WTC11 (cell line): ENCODE results near the gene CNN2. TPM values are rescaled to one million over a fixed set of nuclear protein-coding genes. Genes with fewer than 3 reads are reported as not detected.

Experiments used
- ATAC-seq: fragments of 200-7000 bp; cut with Tn5 transposase; 2 replicates; pipeline ENCODE4 v1.10.0; 2021; ENCODE audit warnings: mild to moderate bottlenecking, moderate library complexity
- CTCF ChIA-PET: fragments of 300-600 bp; sonication (Branson Sonifier 250); formaldehyde crosslinking; loops from one replicate; lab custom pipeline; 2021; ENCODE audit warnings: antibody characterized with exemption; lab: Charles Lee
- POLR2A ChIA-PET: fragments of 350-600 bp; sonication (Branson Sonifier 250); formaldehyde crosslinking; loops from one replicate; lab custom pipeline; 2021; ENCODE audit warnings: antibody characterized with exemption; lab: Charles Lee
- DNase-seq: peaks from one replicate; pipeline ENCODE4 v3.0.0; 2021; ENCODE audit warnings: low spot score
- H3K27ac Mint-ChIP-seq: 2 replicates; pipeline ENCODE4 v1.8.0; 2021; ENCODE audit warnings: mixed read lengths
- H3K27me3 Mint-ChIP-seq: 2 replicates; pipeline ENCODE4 v1.8.0; 2021; ENCODE audit warnings: low read depth, mild to moderate bottlenecking, moderate library complexity, mixed read lengths
- H3K36me3 Mint-ChIP-seq: 2 replicates; pipeline ENCODE4 v1.8.0; 2021; ENCODE audit warnings: mixed read lengths
- H3K4me1 Mint-ChIP-seq: 2 replicates; pipeline ENCODE4 v1.8.0; 2022; ENCODE audit warnings: mixed read lengths
- H3K4me3 Mint-ChIP-seq: 2 replicates; pipeline ENCODE4 v1.8.0; 2021; ENCODE audit warnings: mild to moderate bottlenecking, moderate library complexity, mixed read lengths
- H3K9me3 Mint-ChIP-seq: 2 replicates; pipeline ENCODE4 v1.8.0; 2021; ENCODE audit warnings: mixed read lengths
- ESRRA ChIP-seq: sonication (generic); formaldehyde crosslinking; IDR thresholded peaks from 2 replicates; pipeline ENCODE4 v1.8.1; 2022; ENCODE audit warnings: mild to moderate bottlenecking, missing genetic modification reagents, borderline replicate concordance
- SMAD4 ChIP-seq: sonication (generic); formaldehyde crosslinking; IDR thresholded peaks from 2 replicates; pipeline ENCODE4 v1.8.0; 2022; ENCODE audit warnings: mild to moderate bottlenecking, missing genetic modification reagents
- ZNF232 ChIP-seq: sonication (generic); formaldehyde crosslinking; IDR thresholded peaks from 2 replicates; pipeline ENCODE4 v1.8.0; 2022; ENCODE audit warnings: mild to moderate bottlenecking, missing genetic modification reagents
- total RNA-seq: library from RNA; stranded (reverse); gene quantifications from 3 replicates; pipeline ENCODE4 v1.2.3, GENCODE V29; 2021
- TF ChIP-seq, protein P1 (sequence below): sonication (generic); formaldehyde crosslinking; IDR thresholded peaks from 2 replicates; pipeline ENCODE4 v1.8.0; 2023; ENCODE audit warnings: mild to moderate bottlenecking, missing genetic modification reagents
- TF ChIP-seq, protein P2 (sequence below): sonication (generic); formaldehyde crosslinking; IDR thresholded peaks from 2 replicates; pipeline ENCODE4 v1.8.0; 2023; ENCODE audit warnings: missing genetic modification reagents
- TF ChIP-seq, protein P3 (sequence below): sonication (generic); formaldehyde crosslinking; IDR thresholded peaks from 2 replicates; pipeline ENCODE4 v1.8.0; 2023; ENCODE audit warnings: missing genetic modification reagents, mild to moderate bottlenecking, borderline replicate concordance
- TF ChIP-seq, protein P4 (sequence below): fragments of 250-450 bp; sonication (Bioruptor Pico); IDR thresholded peaks from 2 replicates; pipeline ENCODE4 v1.9.0; 2021; ENCODE audit warnings: mild to moderate bottlenecking, borderline replicate concordance
- TF ChIP-seq, protein P5 (sequence below): fragments of 250-450 bp; sonication (Bioruptor Pico); IDR thresholded peaks from 2 replicates; pipeline ENCODE4 v1.9.0; 2021; ENCODE audit warnings: mild to moderate bottlenecking

The CNN2 gene
- total RNA-seq, 1 experiment from 2014 or later = 390 TPM

DNA sequence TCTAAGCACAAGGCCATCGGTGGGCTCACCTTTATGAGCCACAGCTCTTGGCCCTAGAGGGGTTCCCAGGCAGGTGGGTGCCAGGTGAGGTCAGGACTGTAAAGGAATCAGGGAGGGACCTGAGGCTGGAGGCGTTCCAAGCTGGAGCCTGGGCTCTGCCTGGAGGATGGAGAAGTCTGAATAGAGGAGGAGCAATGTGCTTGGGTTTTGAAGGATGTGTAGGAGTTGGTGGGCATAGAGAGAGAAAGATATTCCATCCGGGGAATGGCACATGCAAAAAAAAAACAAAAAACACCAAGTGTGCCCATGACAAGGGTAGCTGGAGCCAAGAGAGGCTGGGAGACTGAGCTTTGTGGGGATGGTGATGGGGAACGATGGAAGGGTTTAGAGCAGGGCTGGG lies 23.8 kb upstream of the CNN2 start:
- H3K4me1 Mint-ChIP-seq = no peaks in the 10 kb centered on the region

More for the DNA sequence above, 23.8 kb upstream of the CNN2 start:
- H3K4me3 Mint-ChIP-seq = no peak overlapping the region
- ATAC-seq (no peak), DNase-seq (no peak)
- 0 out of 2 replicates have a peak, but pooled peaks cover 7% of the 10 kb centered on the region for H3K36me3 Mint-ChIP-seq
- TF ChIP-seq ZNF232 = no peak
- TF ChIP-seq, protein P1, sequence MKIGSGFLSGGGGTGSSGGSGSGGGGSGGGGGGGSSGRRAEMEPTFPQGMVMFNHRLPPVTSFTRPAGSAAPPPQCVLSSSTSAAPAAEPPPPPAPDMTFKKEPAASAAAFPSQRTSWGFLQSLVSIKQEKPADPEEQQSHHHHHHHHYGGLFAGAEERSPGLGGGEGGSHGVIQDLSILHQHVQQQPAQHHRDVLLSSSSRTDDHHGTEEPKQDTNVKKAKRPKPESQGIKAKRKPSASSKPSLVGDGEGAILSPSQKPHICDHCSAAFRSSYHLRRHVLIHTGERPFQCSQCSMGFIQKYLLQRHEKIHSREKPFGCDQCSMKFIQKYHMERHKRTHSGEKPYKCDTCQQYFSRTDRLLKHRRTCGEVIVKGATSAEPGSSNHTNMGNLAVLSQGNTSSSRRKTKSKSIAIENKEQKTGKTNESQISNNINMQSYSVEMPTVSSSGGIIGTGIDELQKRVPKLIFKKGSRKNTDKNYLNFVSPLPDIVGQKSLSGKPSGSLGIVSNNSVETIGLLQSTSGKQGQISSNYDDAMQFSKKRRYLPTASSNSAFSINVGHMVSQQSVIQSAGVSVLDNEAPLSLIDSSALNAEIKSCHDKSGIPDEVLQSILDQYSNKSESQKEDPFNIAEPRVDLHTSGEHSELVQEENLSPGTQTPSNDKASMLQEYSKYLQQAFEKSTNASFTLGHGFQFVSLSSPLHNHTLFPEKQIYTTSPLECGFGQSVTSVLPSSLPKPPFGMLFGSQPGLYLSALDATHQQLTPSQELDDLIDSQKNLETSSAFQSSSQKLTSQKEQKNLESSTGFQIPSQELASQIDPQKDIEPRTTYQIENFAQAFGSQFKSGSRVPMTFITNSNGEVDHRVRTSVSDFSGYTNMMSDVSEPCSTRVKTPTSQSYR (CRISPR knock-in tag) = no peak
- TF ChIP-seq, protein P2, sequence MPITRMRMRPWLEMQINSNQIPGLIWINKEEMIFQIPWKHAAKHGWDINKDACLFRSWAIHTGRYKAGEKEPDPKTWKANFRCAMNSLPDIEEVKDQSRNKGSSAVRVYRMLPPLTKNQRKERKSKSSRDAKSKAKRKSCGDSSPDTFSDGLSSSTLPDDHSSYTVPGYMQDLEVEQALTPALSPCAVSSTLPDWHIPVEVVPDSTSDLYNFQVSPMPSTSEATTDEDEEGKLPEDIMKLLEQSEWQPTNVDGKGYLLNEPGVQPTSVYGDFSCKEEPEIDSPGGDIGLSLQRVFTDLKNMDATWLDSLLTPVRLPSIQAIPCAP (CRISPR knock-in tag) = no peak
- TF ChIP-seq, protein P3, sequence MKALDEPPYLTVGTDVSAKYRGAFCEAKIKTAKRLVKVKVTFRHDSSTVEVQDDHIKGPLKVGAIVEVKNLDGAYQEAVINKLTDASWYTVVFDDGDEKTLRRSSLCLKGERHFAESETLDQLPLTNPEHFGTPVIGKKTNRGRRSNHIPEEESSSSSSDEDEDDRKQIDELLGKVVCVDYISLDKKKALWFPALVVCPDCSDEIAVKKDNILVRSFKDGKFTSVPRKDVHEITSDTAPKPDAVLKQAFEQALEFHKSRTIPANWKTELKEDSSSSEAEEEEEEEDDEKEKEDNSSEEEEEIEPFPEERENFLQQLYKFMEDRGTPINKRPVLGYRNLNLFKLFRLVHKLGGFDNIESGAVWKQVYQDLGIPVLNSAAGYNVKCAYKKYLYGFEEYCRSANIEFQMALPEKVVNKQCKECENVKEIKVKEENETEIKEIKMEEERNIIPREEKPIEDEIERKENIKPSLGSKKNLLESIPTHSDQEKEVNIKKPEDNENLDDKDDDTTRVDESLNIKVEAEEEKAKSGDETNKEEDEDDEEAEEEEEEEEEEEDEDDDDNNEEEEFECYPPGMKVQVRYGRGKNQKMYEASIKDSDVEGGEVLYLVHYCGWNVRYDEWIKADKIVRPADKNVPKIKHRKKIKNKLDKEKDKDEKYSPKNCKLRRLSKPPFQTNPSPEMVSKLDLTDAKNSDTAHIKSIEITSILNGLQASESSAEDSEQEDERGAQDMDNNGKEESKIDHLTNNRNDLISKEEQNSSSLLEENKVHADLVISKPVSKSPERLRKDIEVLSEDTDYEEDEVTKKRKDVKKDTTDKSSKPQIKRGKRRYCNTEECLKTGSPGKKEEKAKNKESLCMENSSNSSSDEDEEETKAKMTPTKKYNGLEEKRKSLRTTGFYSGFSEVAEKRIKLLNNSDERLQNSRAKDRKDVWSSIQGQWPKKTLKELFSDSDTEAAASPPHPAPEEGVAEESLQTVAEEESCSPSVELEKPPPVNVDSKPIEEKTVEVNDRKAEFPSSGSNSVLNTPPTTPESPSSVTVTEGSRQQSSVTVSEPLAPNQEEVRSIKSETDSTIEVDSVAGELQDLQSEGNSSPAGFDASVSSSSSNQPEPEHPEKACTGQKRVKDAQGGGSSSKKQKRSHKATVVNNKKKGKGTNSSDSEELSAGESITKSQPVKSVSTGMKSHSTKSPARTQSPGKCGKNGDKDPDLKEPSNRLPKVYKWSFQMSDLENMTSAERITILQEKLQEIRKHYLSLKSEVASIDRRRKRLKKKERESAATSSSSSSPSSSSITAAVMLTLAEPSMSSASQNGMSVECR (CRISPR knock-in tag) = no peak
- no peak for TF ChIP-seq ESRRA (CRISPR knock-in tag)
- TF ChIP-seq SMAD4 (CRISPR knock-in tag) = no peak
- TF ChIP-seq, protein P4, sequence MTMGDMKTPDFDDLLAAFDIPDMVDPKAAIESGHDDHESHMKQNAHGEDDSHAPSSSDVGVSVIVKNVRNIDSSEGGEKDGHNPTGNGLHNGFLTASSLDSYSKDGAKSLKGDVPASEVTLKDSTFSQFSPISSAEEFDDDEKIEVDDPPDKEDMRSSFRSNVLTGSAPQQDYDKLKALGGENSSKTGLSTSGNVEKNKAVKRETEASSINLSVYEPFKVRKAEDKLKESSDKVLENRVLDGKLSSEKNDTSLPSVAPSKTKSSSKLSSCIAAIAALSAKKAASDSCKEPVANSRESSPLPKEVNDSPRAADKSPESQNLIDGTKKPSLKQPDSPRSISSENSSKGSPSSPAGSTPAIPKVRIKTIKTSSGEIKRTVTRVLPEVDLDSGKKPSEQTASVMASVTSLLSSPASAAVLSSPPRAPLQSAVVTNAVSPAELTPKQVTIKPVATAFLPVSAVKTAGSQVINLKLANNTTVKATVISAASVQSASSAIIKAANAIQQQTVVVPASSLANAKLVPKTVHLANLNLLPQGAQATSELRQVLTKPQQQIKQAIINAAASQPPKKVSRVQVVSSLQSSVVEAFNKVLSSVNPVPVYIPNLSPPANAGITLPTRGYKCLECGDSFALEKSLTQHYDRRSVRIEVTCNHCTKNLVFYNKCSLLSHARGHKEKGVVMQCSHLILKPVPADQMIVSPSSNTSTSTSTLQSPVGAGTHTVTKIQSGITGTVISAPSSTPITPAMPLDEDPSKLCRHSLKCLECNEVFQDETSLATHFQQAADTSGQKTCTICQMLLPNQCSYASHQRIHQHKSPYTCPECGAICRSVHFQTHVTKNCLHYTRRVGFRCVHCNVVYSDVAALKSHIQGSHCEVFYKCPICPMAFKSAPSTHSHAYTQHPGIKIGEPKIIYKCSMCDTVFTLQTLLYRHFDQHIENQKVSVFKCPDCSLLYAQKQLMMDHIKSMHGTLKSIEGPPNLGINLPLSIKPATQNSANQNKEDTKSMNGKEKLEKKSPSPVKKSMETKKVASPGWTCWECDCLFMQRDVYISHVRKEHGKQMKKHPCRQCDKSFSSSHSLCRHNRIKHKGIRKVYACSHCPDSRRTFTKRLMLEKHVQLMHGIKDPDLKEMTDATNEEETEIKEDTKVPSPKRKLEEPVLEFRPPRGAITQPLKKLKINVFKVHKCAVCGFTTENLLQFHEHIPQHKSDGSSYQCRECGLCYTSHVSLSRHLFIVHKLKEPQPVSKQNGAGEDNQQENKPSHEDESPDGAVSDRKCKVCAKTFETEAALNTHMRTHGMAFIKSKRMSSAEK (CRISPR knock-in tag) = no peak
- TF ChIP-seq, protein P5, sequence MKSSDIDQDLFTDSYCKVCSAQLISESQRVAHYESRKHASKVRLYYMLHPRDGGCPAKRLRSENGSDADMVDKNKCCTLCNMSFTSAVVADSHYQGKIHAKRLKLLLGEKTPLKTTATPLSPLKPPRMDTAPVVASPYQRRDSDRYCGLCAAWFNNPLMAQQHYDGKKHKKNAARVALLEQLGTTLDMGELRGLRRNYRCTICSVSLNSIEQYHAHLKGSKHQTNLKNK (CRISPR knock-in tag) = no peak
- ChIA-PET POLR2A (no interaction called here), CTCF (interaction anchor here (0.5 to 0.7 kb wide), 2 partner anchors 101 to 274 kb away, joined by 3 to 4 read pairs; no protein-coding TSS in a partner anchor)
- no peaks in the 10 kb centered on the region for H3K9me3 Mint-ChIP-seq
- H3K27ac Mint-ChIP-seq = no peak overlapping the region
- H3K27me3 Mint-ChIP-seq = peaks cover 38% of the 10 kb centered on the region
